ENCODE results near the gene ELAVL3.
A peak's percentile ranks its signal among the peaks of the same experiment; 100 is the strongest.
"Not testable (repeated sequence)": the region's sequence is repeated elsewhere in the genome, so short reads cannot be mapped to it uniquely, and the experiment has no call there.

The ELAVL3 gene

DNA sequence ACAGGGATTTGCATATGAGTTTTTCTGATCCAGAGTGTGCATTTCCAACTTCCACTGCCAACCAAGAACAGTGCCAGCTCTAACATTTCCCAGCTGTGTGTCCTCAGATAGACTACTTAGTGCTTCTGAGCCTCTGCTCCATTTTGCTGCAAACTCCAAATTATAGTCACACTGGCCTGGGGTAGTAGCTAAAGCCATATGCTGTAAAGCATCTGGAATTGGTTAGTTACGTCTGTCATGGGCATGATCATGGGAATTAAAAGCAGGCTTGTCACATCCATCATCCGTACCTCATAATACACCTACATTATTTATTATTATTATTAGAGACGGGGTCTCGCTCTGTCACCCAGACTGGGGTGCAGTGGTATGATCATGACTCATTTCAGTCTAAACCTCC lies 7.1 kb downstream of the ELAVL3 start:
- no peak for DNase-seq (ENCODE audit: insufficient read length)
- no peak for TF ChIP-seq POLR2A (IDR thresholded peaks at IDR 0.05; ENCODE audit: low read depth, low read length)
- TF ChIP-seq POLR2AphosphoS5 (IDR thresholded peaks at IDR 0.05; ENCODE audit: low read depth, low read length) = no peak
- TF ChIP-seq TAF1 (IDR thresholded peaks at IDR 0.05; ENCODE audit: borderline replicate concordance, low read depth, low read length) = no peak
- FAIRE-seq = no peak

- not testable (repeated sequence) for DNase-seq (ENCODE audit: insufficient read length); FAIRE-seq
Observed at GRCh38 chr19:11468266-11468845, 12.5 kb downstream of the ELAVL3 start.

DNA sequence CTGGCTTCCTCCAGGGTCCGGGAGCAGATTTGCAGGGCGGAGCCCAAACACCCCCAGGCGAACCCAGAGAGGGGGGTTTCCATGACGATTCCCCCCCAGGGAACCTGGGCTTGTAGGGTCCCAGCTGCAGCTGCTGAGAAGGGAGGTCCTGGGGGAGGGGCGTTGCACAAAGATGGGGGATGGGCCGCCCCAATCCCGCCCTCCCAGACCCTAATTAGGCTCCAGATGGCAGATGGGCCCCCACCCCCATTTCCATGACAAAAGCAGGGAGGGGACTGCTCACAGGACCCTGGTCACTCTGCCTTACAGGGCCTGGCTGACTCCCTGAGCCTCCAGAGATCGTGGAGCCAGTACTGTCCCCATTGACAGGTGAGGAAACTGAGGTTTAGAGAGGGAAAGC lies 15.2 kb downstream of the ELAVL3 start:
- no peak for FAIRE-seq
- no peak for DNase-seq (ENCODE audit: insufficient read length)
- TF ChIP-seq POLR2A (IDR thresholded peaks at IDR 0.05; ENCODE audit: low read depth, low read length) (no peak), TAF1 (IDR thresholded peaks at IDR 0.05; ENCODE audit: borderline replicate concordance, low read depth, low read length) (no peak), POLR2AphosphoS5 (IDR thresholded peaks at IDR 0.05; ENCODE audit: low read depth, low read length) (no peak)

DNA sequence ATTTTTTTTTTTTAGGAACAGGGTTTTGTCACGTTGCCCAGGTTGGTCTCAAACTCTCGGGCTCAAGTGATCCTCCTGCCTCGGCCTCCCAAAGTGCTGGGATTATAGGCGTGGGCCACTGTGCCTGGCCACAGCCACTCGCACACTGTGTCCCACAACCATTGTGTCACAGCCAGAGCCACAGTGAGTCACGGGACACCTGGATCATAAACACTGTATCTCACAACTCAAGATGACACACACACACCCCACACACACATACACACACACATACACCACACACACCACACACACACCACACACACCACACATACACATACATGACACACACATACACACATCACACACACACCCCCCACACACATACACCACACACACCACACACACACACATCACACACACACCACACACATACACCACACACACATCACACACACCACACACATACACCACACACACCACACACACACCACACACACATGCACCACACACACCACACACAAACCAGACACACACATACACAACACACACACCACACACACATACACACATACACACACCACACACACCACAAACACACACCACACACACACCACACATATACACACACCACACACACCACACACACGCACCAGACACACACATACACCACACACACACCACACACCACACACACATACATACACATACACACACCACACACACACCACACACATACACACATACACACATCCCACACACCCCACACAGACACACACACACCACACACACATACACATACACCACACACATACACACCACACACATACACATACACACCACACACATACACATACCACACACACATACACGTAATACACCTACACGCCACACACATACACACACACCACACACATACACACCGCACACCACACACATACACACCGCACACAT lies 16.2 kb downstream of the ELAVL3 start:
- TF ChIP-seq POLR2AphosphoS5 (IDR thresholded peaks at IDR 0.05; ENCODE audit: low read depth, low read length) (no peak), TAF1 (IDR thresholded peaks at IDR 0.05; ENCODE audit: borderline replicate concordance, low read depth, low read length) (no peak), POLR2A (IDR thresholded peaks at IDR 0.05; ENCODE audit: low read depth, low read length) (no peak)
- peak; percentile 97 for FAIRE-seq
- no peak for DNase-seq (ENCODE audit: insufficient read length)

DNA sequence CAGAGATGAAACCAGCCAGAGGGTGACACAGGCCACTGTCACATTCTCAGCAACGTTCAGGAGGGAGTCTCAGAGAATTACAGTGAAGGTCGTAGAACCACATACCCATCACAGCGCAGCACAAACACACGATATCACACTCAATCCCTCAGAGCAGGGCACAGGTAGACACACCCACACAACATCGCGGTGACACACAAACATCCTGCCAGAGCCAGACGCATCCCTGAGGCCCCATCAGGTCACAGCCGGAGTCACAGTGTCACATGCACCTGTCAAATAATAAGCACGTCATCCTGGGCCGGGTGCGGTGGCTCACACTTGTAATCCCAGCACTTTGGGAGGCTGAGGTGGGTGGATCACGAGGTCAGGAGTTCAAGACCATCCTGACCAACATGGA lies 17.5 kb downstream of the ELAVL3 start:
- DNase-seq (ENCODE audit: insufficient read length) = no peak
- TF ChIP-seq TAF1 (IDR thresholded peaks at IDR 0.05; ENCODE audit: borderline replicate concordance, low read depth, low read length) (no peak), POLR2AphosphoS5 (IDR thresholded peaks at IDR 0.05; ENCODE audit: low read depth, low read length) (no peak), POLR2A (IDR thresholded peaks at IDR 0.05; ENCODE audit: low read depth, low read length) (no peak)
- no peak for FAIRE-seq

DNA sequence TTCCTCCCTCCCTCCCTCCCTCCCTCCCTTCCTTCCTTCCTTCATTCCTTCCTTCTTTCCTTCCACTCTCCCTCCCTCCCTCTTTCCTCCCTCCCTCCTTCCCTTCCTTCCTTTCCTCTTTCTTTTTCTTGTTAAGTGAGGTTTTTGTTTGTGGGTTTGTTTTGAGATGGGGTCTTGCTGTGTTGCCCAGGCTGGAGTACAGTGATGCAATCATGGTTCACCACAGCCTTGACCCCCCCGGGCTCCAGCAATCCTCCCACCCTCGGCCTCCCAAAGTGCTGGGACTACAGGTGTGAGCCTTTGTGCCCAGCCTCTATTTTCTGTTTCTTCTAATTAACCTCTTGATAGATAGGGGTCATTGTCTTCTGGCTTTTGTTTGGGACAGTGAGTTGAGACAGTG lies 19.4 kb downstream of the ELAVL3 start:
- TF ChIP-seq TAF1 (IDR thresholded peaks at IDR 0.05; ENCODE audit: borderline replicate concordance, low read depth, low read length) = no peak
- TF ChIP-seq POLR2A (IDR thresholded peaks at IDR 0.05; ENCODE audit: low read depth, low read length) = no peak
- no peak for TF ChIP-seq POLR2AphosphoS5 (IDR thresholded peaks at IDR 0.05; ENCODE audit: low read depth, low read length)
- FAIRE-seq (no peak), DNase-seq (ENCODE audit: insufficient read length) (no peak)

DNA sequence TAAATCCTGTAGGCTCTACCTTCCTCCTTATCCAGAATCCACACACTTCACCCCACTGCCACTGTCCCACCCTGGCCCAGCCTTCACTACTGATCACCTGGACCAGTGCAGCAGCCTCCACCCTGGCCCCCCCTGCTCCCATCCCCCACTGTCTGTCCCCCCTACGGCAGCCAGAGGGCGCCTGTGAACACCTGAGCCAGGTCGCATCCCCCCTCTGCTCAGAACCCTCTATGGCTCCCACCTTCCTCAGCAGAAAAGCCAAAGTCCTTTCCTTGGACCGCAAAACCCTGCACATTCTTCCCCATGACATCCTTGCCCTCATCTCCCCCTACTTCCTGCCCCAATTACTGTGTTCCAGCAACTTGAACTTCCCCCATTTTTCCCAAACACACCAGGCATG lies 20.6 kb downstream of the ELAVL3 start:
- DNase-seq (ENCODE audit: insufficient read length) = peak; percentile 41
- TF ChIP-seq POLR2AphosphoS5 (IDR thresholded peaks at IDR 0.05; ENCODE audit: low read depth, low read length) (no peak), TAF1 (IDR thresholded peaks at IDR 0.05; ENCODE audit: borderline replicate concordance, low read depth, low read length) (no peak), POLR2A (IDR thresholded peaks at IDR 0.05; ENCODE audit: low read depth, low read length) (no peak)
- FAIRE-seq = no peak

- FAIRE-seq; DNase-seq (ENCODE audit: insufficient read length): not testable (repeated sequence)
Observed at GRCh38 chr19:11458912-11459311, 21.9 kb downstream of the ELAVL3 start.

DNA sequence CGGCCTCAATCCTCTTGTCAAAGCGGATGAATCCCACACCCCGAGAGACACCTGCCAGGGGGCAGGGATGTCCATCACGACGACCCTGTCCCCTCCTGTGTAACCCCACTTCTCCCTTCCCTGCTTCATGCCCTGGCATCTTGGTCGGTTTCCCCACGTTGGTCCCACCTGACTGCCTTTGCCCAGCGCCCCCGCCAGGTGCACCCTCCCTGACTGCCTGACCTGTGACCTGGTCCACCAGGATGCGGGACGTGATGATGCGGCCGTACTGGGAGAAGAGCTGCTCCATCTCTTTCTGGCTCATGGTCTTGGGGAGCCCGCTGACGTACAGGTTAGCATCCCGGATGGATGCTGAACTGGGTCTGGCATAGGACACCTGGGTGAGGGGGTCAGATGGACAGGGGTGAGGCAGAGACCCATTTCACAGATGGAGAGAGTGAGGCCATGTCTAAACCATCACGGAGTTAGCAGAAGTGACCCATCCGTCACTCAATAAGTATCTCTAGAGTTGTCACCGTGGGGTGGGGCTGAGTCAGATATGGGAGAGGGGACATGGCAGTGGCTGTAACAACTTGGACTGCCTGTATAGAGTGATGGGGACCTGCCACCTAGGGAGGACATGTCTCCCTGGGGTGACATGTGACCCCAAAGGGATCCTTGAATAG lies 22.5 kb downstream of the ELAVL3 start:
- FAIRE-seq = no peak
- TF ChIP-seq POLR2A (IDR thresholded peaks at IDR 0.05; ENCODE audit: low read depth, low read length) = no peak
- TF ChIP-seq POLR2AphosphoS5 (IDR thresholded peaks at IDR 0.05; ENCODE audit: low read depth, low read length) = no peak
- no peak for TF ChIP-seq TAF1 (IDR thresholded peaks at IDR 0.05; ENCODE audit: borderline replicate concordance, low read depth, low read length)
- DNase-seq (ENCODE audit: insufficient read length) = peak; percentile 3

DNA sequence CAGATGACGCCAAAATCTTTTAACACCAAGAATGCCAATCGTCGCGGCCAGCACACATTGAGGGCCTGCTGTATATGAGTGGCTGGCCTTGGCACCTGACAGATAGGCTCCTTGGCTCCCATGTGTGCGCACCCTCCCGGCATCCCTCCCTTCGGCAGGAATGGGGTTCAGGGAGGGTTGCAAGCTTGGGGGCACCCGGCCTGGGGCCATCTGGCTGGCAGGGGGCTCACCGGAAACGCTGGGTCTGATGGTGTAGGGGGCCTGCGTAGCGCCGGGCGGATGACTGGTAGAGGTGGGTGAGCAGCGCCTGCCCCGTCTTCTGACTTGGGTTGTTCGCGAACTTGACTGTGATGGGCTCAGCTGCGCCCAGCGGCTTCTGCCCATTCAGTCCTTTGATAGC lies 23.0 kb downstream of the ELAVL3 start:
- DNase-seq (ENCODE audit: insufficient read length) = peak; percentile 17
- TF ChIP-seq POLR2AphosphoS5 (IDR thresholded peaks at IDR 0.05; ENCODE audit: low read depth, low read length) = no peak
- TF ChIP-seq POLR2A (IDR thresholded peaks at IDR 0.05; ENCODE audit: low read depth, low read length) = no peak
- no peak for TF ChIP-seq TAF1 (IDR thresholded peaks at IDR 0.05; ENCODE audit: borderline replicate concordance, low read depth, low read length)
- FAIRE-seq = no peak

DNA sequence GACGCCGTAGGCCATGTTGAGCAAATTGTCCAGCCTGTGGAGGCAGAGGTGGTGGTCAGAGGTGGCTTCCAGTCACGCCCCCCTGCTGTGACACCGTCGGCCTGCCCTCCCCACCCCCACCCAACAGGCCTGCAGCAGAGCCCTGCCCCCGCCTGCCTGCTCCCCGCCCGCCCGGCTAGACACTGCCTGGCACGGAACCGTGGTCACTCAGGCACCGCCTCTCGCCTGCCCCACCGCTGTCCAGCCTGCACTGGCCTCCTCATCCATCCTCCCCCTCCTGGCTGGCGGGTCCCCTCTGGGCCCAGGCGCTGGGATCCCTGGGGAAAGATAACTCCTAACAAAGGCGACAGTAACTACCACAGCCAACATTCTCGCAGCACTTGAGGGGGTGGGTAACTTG lies 23.7 kb downstream of the ELAVL3 start:
- FAIRE-seq = no peak
- TF ChIP-seq POLR2A (IDR thresholded peaks at IDR 0.05; ENCODE audit: low read depth, low read length) (no peak), TAF1 (IDR thresholded peaks at IDR 0.05; ENCODE audit: borderline replicate concordance, low read depth, low read length) (no peak), POLR2AphosphoS5 (IDR thresholded peaks at IDR 0.05; ENCODE audit: low read depth, low read length) (no peak)

GRCh38 chr19:11456659-11457058 lies 24.2 kb downstream of the ELAVL3 start:
- TF ChIP-seq POLR2A (IDR thresholded peaks at IDR 0.05; ENCODE audit: low read depth, low read length) (no peak), POLR2AphosphoS5 (IDR thresholded peaks at IDR 0.05; ENCODE audit: low read depth, low read length) (no peak), TAF1 (IDR thresholded peaks at IDR 0.05; ENCODE audit: borderline replicate concordance, low read depth, low read length) (no peak)
- DNase-seq (ENCODE audit: insufficient read length) (no peak), FAIRE-seq (no peak)

More for the DNA sequence above, 23.7 kb downstream of the ELAVL3 start:
- DNase-seq (ENCODE audit: insufficient read length) = peak; percentile 12

DNA sequence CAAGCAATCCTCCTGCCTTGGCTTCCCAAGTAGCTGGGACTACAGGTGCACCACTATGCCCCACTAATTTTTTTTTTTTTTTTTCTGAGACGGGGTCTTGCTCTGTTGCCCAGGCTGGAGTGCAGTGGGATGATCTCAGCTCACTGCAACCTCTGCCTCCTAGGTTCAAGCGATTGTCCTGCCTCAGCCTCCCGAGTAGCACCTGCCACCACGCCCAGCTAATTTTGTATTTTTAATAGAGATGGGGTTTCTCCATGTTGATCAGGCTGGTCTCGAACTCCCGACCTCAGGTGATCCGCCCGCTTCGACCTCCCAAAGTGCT lies 25.7 kb downstream of the ELAVL3 start:
- not testable (repeated sequence) for DNase-seq (ENCODE audit: insufficient read length); FAIRE-seq

Measured in GM12892 (cell line).